Stimulated activated naive CD8-positive, alpha-beta T cell treated with anti-CD3 and anti-CD28 coated beads, Interleukin-15, amount 100 ng/mL, for 72 hours (primary cell): ENCODE measurements around the gene NEK5.
A peak's percentile ranks its signal among the peaks of the same experiment; 100 is the strongest.
"Not testable (repeated sequence)": the region's sequence is repeated elsewhere in the genome, so short reads cannot be mapped to it uniquely, and the experiment has no call there.

Source experiments
- ATAC-seq: fragments of 150-1000 bp; cut with Tn5 transposase; 2 replicates; pipeline ENCODE4 v1.10.0; 2021; ENCODE audit warnings: mild to moderate bottlenecking, moderate library complexity
- DNase-seq, 2 donors: peaks; one replicate each; pipeline ENCODE4 v3.0.0; 2021 to 2022
- H3K27ac Mint-ChIP-seq, 2 donors: one replicate each; pipeline ENCODE4 v1.8.0; 2022; ENCODE audit warnings: mild to moderate bottlenecking in 2 of 2, mixed read lengths in 2 of 2, moderate library complexity in 2 of 2
- H3K27me3 Mint-ChIP-seq: one replicate; pipeline ENCODE4 v1.8.0; 2022; ENCODE audit warnings: mixed read lengths
- H3K4me1 Mint-ChIP-seq: one replicate; pipeline ENCODE4 v1.8.0; 2022; ENCODE audit warnings: mild to moderate bottlenecking, mixed read lengths
- H3K4me3 Mint-ChIP-seq, 2 donors: one replicate each; pipeline ENCODE4 v1.8.0; 2022; ENCODE audit warnings: mild to moderate bottlenecking in 2 of 2, mixed read lengths in 2 of 2, moderate library complexity in 1 of 2
- H3K9me3 Mint-ChIP-seq, 2 donors: one replicate each; pipeline ENCODE4 v1.8.0; 2022; ENCODE audit warnings: mixed read lengths in 2 of 2

NEK5 gene

GRCh38 chr13:52061064-52061463 is 67.8 kb downstream of the NEK5 start:
- not testable (repeated sequence) for H3K4me3 Mint-ChIP-seq, DNase-seq, H3K4me1 Mint-ChIP-seq, H3K27ac Mint-ChIP-seq, H3K27me3 Mint-ChIP-seq, ATAC-seq
- peaks cover 9 to 20% of the 10 kb centered on the region in 2 donors for H3K9me3 Mint-ChIP-seq

- DNase-seq (no peak), ATAC-seq (no peak)
- Mint-ChIP-seq H3K4me3 (no peak overlapping the region), H3K27me3 (no peaks in the 10 kb centered on the region), H3K4me1 (no peaks in the 10 kb centered on the region), H3K9me3 (peaks cover 5 to 18% of the 10 kb centered on the region in 2 donors), H3K27ac (no peak overlapping the region)
Measured at GRCh38 chr13:52053460-52053859, 75.4 kb downstream of the NEK5 start.

- Mint-ChIP-seq H3K27ac (no peak overlapping the region), H3K9me3 (peaks cover 5 to 18% of the 10 kb centered on the region in 2 donors), H3K4me1 (no peaks in the 10 kb centered on the region), H3K4me3 (no peak overlapping the region), H3K27me3 (no peaks in the 10 kb centered on the region)
- ATAC-seq (no peak), DNase-seq (no peak)
Measured at GRCh38 chr13:52051400-52051799, 77.5 kb downstream of the NEK5 start.

- Mint-ChIP-seq H3K27ac (no peak overlapping the region), H3K9me3 (peaks cover 10 to 20% of the 10 kb centered on the region in 2 donors), H3K27me3 (no peaks in the 10 kb centered on the region), H3K4me3 (no peak overlapping the region), H3K4me1 (no peaks in the 10 kb centered on the region)
- no peak for ATAC-seq
- no peak for DNase-seq
Measured at GRCh38 chr13:52048516-52048915, 80.4 kb downstream of the NEK5 start.

- no peak for ATAC-seq
- H3K9me3 Mint-ChIP-seq: peaks cover 10 to 20% of the 10 kb centered on the region in 2 donors
- no peak overlapping the region for H3K27ac Mint-ChIP-seq
- H3K27me3 Mint-ChIP-seq: no peaks in the 10 kb centered on the region
- H3K4me1 Mint-ChIP-seq: no peaks in the 10 kb centered on the region
- no peak for DNase-seq
- H3K4me3 Mint-ChIP-seq: no peak overlapping the region
Measured at GRCh38 chr13:52047463-52047862, 81.4 kb downstream of the NEK5 start.

GRCh38 chr13:52043675-52044074 is 85.2 kb downstream of the NEK5 start:
- ATAC-seq (no peak), DNase-seq (no peak)
- H3K4me3 Mint-ChIP-seq: no peak overlapping the region
- no peaks in the 10 kb centered on the region for H3K27me3 Mint-ChIP-seq
- peaks cover 5 to 9% of the 10 kb centered on the region in 2 donors for H3K9me3 Mint-ChIP-seq
- H3K4me1 Mint-ChIP-seq: no peaks in the 10 kb centered on the region
- no peak overlapping the region for H3K27ac Mint-ChIP-seq

GRCh38 chr13:52036037-52036436 is 92.8 kb downstream of the NEK5 start:
- no peaks in the 10 kb centered on the region for H3K9me3 Mint-ChIP-seq
- H3K4me1 Mint-ChIP-seq: no peaks in the 10 kb centered on the region
- DNase-seq (no peak), ATAC-seq (no peak)
- H3K4me3 Mint-ChIP-seq: no peak overlapping the region
- no peaks in the 10 kb centered on the region for H3K27me3 Mint-ChIP-seq
- H3K27ac Mint-ChIP-seq: no peak overlapping the region

GRCh38 chr13:52034616-52035226 is 94.2 kb downstream of the NEK5 start:
- Mint-ChIP-seq H3K4me3 (no peak overlapping the region), H3K9me3 (peaks cover 7 to 11% of the 10 kb centered on the region in 2 donors), H3K4me1 (no peaks in the 10 kb centered on the region), H3K27ac (no peak overlapping the region), H3K27me3 (no peaks in the 10 kb centered on the region)
- ATAC-seq: no peak
- no peak for DNase-seq

GRCh38 chr13:52033039-52033438 is 95.8 kb downstream of the NEK5 start:
- Mint-ChIP-seq H3K27me3 (no peaks in the 10 kb centered on the region), H3K4me1 (no peaks in the 10 kb centered on the region), H3K27ac (no peak overlapping the region), H3K4me3 (no peak overlapping the region), H3K9me3 (peaks cover 11 to 22% of the 10 kb centered on the region in 2 donors)
- ATAC-seq (no peak), DNase-seq (no peak)

- H3K4me1 Mint-ChIP-seq: peaks cover 18% of the 10 kb centered on the region
- not testable (repeated sequence) for ATAC-seq, H3K4me3 Mint-ChIP-seq, H3K27ac Mint-ChIP-seq, H3K27me3 Mint-ChIP-seq, DNase-seq
- peaks cover 29 to 40% of the 10 kb centered on the region in 2 donors for H3K9me3 Mint-ChIP-seq
Measured at GRCh38 chr13:52030401-52030800, 98.5 kb downstream of the NEK5 start.

- Mint-ChIP-seq H3K9me3 (peaks cover 29 to 42% of the 10 kb centered on the region in 2 donors), H3K4me1 (peaks cover 20% of the 10 kb centered on the region), H3K4me3 (no peak overlapping the region), H3K27me3 (no peaks in the 10 kb centered on the region), H3K27ac (peak overlapping the region in 1 of 2 donors; percentile 14)
- ATAC-seq (no peak), DNase-seq (no peak)
Measured at GRCh38 chr13:52029569-52029968, 99.3 kb downstream of the NEK5 start.

GRCh38 chr13:52027832-52028231 is 101.0 kb downstream of the NEK5 start:
- Mint-ChIP-seq H3K9me3 (peaks cover 29 to 42% of the 10 kb centered on the region in 2 donors), H3K27me3 (no peaks in the 10 kb centered on the region), H3K27ac (no peak overlapping the region), H3K4me1 (peaks cover 20% of the 10 kb centered on the region), H3K4me3 (no peak overlapping the region)
- DNase-seq (no peak), ATAC-seq (no peak)

GRCh38 chr13:52026246-52026626 is 102.6 kb downstream of the NEK5 start:
- Mint-ChIP-seq H3K4me1 (peaks cover 20% of the 10 kb centered on the region), H3K4me3 (no peak overlapping the region), H3K9me3 (peaks cover 29 to 42% of the 10 kb centered on the region in 2 donors), H3K27me3 (no peaks in the 10 kb centered on the region), H3K27ac (peak overlapping the region; percentile 7 to 34)
- DNase-seq: no peak
- ATAC-seq: no peak

GRCh38 chr13:52025475-52026245 is 103.2 kb downstream of the NEK5 start:
- no peaks in the 10 kb centered on the region for H3K27me3 Mint-ChIP-seq
- ATAC-seq (no peak), DNase-seq (no peak)
- H3K4me1 Mint-ChIP-seq: peaks cover 20% of the 10 kb centered on the region
- H3K27ac Mint-ChIP-seq: peak overlapping the region in 1 of 2 donors; percentile 34
- no peak overlapping the region for H3K4me3 Mint-ChIP-seq
- H3K9me3 Mint-ChIP-seq: peaks cover 28 to 41% of the 10 kb centered on the region in 2 donors

- Mint-ChIP-seq H3K4me1 (peaks cover 20% of the 10 kb centered on the region), H3K27ac (no peak within 1 kb of the TSS), H3K27me3 (no peaks in the 10 kb centered on the region), H3K4me3 (no peak within 1 kb of the TSS), H3K9me3 (peaks cover 22 to 29% of the 10 kb centered on the region in 2 donors)
- no peak for DNase-seq
- no peak for ATAC-seq
Measured at GRCh38 chr13:52024481-52024880, 104.4 kb downstream of the NEK5 start, which contains the start of gene UTP14C. Gene UTP14C, plus strand, starts transcription at chr13:52024691. Its CDS starts 4,114 bp downstream, at chr13:52028805.

GRCh38 chr13:52022356-52022755 is 106.5 kb downstream of the NEK5 start:
- Mint-ChIP-seq H3K4me3 (no peak overlapping the region), H3K9me3 (peaks cover 18 to 20% of the 10 kb centered on the region in 2 donors), H3K4me1 (peaks cover 27% of the 10 kb centered on the region), H3K27ac (no peak overlapping the region), H3K27me3 (no peaks in the 10 kb centered on the region)
- DNase-seq (no peak), ATAC-seq (no peak)
